GM19438 (cell line): ENCODE results near the gene THRA.
"Not testable (repeated sequence)": the region's sequence is repeated elsewhere in the genome, so short reads cannot be mapped to it uniquely, and the experiment has no call there.

Experiments
- ATAC-seq: cut with Tn5 transposase; IDR thresholded peaks from one replicate; pipeline ENCODE4 v1.9.1; 2021; ENCODE audit warnings: low read depth; ENCODE audit not compliant: unreplicated experiment

Gene THRA

DNA sequence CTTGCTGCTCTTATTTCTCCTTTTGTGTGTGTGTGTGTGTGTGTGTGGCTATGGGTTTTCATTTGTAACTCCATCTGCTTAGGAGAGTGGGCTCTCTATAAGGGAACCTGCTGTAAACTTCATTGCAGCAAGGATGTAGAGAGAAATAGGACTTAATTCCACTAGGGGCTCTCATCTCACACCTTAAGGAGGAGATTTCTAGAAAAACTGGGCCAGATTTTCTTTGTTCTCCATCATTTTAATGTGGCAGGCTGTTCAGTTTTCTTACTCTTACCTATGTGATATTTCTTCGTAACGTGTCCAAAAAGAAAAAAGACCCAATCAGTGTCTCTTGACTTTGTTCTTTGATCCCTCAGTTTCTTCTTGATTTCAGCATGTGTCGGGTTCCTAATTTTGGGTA, 73.1 kb downstream of the THRA start:
- ATAC-seq = no peak

DNA sequence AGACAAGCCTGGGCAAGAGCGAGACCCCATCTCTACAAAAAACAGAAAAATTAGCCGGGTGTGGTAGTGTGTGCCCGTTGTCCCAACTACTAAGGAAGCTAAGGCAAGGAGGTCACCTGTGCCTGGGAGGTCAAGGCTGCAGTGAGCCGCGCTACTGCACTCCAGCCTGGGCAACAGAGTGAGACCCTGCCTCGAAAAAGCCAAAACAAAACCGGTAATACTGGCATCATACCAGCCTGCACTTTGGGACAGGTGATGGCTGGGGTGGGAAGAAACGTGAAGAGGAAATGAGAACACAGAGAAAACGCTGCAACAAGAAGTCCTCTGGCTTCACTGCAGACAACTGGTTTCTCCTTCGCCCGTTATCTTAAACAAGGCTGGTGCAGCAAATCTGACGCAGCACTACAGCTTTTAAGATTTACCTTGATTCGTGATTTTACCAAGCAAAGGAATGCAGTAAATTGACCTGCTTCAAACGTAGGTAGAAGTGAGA, 76.8 kb downstream of the THRA start:
- ATAC-seq = peak; percentile 26

DNA sequence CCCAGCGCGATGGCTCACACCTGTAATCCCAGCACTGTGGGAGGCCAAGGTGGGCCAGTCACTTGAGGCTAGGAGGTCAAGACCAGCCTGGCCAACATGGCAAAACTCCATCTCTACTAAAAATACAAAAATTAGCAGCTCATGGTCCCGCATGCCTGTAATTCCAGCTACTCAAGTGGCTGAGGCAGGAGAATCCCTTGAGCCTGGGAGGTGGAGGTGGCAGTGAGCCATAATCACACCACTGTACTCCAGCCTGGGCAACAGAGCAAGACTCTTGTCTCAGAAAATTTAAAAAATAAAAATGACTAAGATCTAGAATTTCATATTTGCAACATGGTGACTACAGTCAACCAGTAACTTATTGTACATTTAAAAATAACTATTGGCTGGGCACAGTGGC, 80.4 kb downstream of the THRA start:
- not testable (repeated sequence) for ATAC-seq
